HEK293 (cell line): ENCODE data around the gene CNIH3.

Experiments
- CTCF ChIP-seq: fragments of 450-650 bp; formaldehyde crosslinking; IDR thresholded peaks from 2 replicates; pipeline ENCODE4 v1.5.1; 2016; ENCODE audit warnings: missing biosample characterization, missing genetic modification characterization
- KLF17 ChIP-seq: fragments of 450-650 bp; formaldehyde crosslinking; IDR thresholded peaks from 2 replicates; pipeline ENCODE4 v1.5.1; 2016; ENCODE audit warnings: missing biosample characterization, missing genetic modification characterization
- PATZ1 ChIP-seq: fragments of 450-650 bp; formaldehyde crosslinking; IDR thresholded peaks from 2 replicates; pipeline ENCODE4 v1.5.1; 2016; ENCODE audit warnings: missing biosample characterization, missing genetic modification characterization
- TCF7L2 ChIP-seq: IDR thresholded peaks from 2 replicates; pipeline ENCODE4 v1.6.1; 2011; ENCODE audit warnings: low read depth, mild to moderate bottlenecking, inconsistent platforms, low read length, moderate library complexity, borderline replicate concordance
- ZBTB8A ChIP-seq: fragments of 450-650 bp; formaldehyde crosslinking; IDR thresholded peaks from 2 replicates; pipeline ENCODE4 v1.5.1; 2016; ENCODE audit warnings: missing biosample characterization, missing genetic modification characterization
- ZNF174 ChIP-seq: fragments of 450-650 bp; formaldehyde crosslinking; IDR thresholded peaks from 2 replicates; pipeline ENCODE4 v1.5.0; 2017; ENCODE audit warnings: missing biosample characterization, mild to moderate bottlenecking, missing genetic modification characterization
- ZNF335 ChIP-seq: fragments of 450-650 bp; formaldehyde crosslinking; conservative IDR thresholded peaks from 2 replicates; pipeline ENCODE4 v1.5.1; 2016; ENCODE audit warnings: missing biosample characterization, missing genetic modification characterization
- ZNF510 ChIP-seq: fragments of 450-650 bp; formaldehyde crosslinking; IDR thresholded peaks from 2 replicates; pipeline ENCODE4 v1.5.1; 2018; ENCODE audit warnings: mild to moderate bottlenecking, missing genetic modification characterization, missing biosample characterization; ENCODE audit not compliant: insufficient replicate concordance
- ZNF692 ChIP-seq: fragments of 450-650 bp; formaldehyde crosslinking; IDR thresholded peaks from 2 replicates; pipeline ENCODE4 v1.5.1; 2016; ENCODE audit warnings: missing biosample characterization, missing genetic modification characterization

GRCh38 chr1:224580006-224580405 is 36.1 kb upstream of the CNIH3 start:
- no peak for TF ChIP-seq ZNF335 (tag by site-specific recombination)
- no peak for TF ChIP-seq CTCF
- TF ChIP-seq ZBTB8A (tag by site-specific recombination) = no peak
- TF ChIP-seq TCF7L2 = no peak
- no peak for TF ChIP-seq KLF17
- TF ChIP-seq ZNF510 (tag by site-specific recombination) = no peak
- TF ChIP-seq ZNF692 = no peak
- no peak for TF ChIP-seq ZNF174 (tag by site-specific recombination)
- no peak for TF ChIP-seq PATZ1 (tag by site-specific recombination)
